Hepatocyte (in vitro differentiated cells): ENCODE measurements around the gene CPEB4.

Experiments
- CTCF ChIP-seq: fragments of 200-600 bp; sonication (generic); IDR thresholded peaks from 2 replicates; pipeline ENCODE4 v1.5.1; 2016; ENCODE audit warnings: antibody characterized with exemption, mild to moderate bottlenecking; ENCODE audit not compliant: poor library complexity
- EZH2 ChIP-seq: fragments of 200-600 bp; sonication (generic); IDR thresholded peaks from 2 replicates; pipeline ENCODE4 v1.6.1; 2016; ENCODE audit warnings: antibody characterized with exemption, mild to moderate bottlenecking, borderline replicate concordance
- EZH2phosphoT487 ChIP-seq: fragments of 200-600 bp; sonication (generic); IDR thresholded peaks from one replicate; pipeline ENCODE4 v1.6.1; 2018; ENCODE audit warnings: antibody characterized with exemption, mild to moderate bottlenecking, low read depth, moderate library complexity; ENCODE audit not compliant: unreplicated experiment, severe bottlenecking

GRCh38 chr5:173907284-173907683, 19.1 kb downstream of the CPEB4 start:
- TF ChIP-seq CTCF (no peak), EZH2phosphoT487 (no peak), EZH2 (no peak)
